Esophagus squamous epithelium (tissue), 5 donors: ENCODE results near the gene SOAT2. TPM values are rescaled to one million over a fixed set of nuclear protein-coding genes. Genes with fewer than 3 reads are reported as not detected.
"Not testable (repeated sequence)": the region's sequence is repeated elsewhere in the genome, so short reads cannot be mapped to it uniquely, and the experiment has no call there.

Source experiments
- DNase-seq: peaks from one replicate; lab custom pipeline; 2025; lab: John Stamatoyannopoulos, UW
- H3K27ac ChIP-seq, 4 donors: fragments of 200-600 bp; sonication (generic); one replicate each; pipeline ENCODE4 v1.5.1; 2016 to 2019; ENCODE audit warnings: mild to moderate bottlenecking in 1 of 4
- H3K27me3 ChIP-seq, 4 donors: fragments of 200-600 bp; sonication (generic); 1 replicate in 3 of 4; 2 replicates in 1 of 4; pipeline versions ENCODE4 v1.5.1 to v1.6.0; 2017 to 2021; ENCODE audit warnings: antibody characterized with exemption in 1 of 4
- H3K36me3 ChIP-seq, 3 donors: fragments of 200-600 bp; sonication (generic); one replicate each; pipeline ENCODE4 v1.5.1; 2016 to 2019
- H3K4me1 ChIP-seq, 3 donors: fragments of 200-600 bp; sonication (generic); one replicate each; pipeline ENCODE4 v1.5.1; 2017 to 2019
- H3K4me3 ChIP-seq, 4 donors: fragments of 200-600 bp; sonication (generic); 1 replicate in 3 of 4; 2 replicates in 1 of 4; pipeline ENCODE4 v1.5.1; 2016 to 2019; ENCODE audit warnings: mild to moderate bottlenecking in 2 of 4, moderate library complexity in 1 of 4
- H3K9me3 ChIP-seq, 3 donors: fragments of 200-600 bp; sonication (generic); one replicate each; pipeline ENCODE4 v1.5.1; 2016 to 2019
- CTCF ChIP-seq, 6 experiments: fragments of 450-650 bp in 4 of 6; fragments of 200-600 bp in 2 of 6; sonication (generic) in 2 of 6; IDR thresholded peaks; one replicate each; pipeline ENCODE4 v1.5.1; 2016 to 2019; ENCODE audit warnings: antibody characterized with exemption in 6 of 6, mild to moderate bottlenecking in 4 of 6, moderate library complexity in 4 of 6
- POLR2A ChIP-seq, 4 donors: fragments of 450-650 bp; IDR thresholded peaks; one replicate each; pipeline ENCODE4 v1.6.1; 2017; ENCODE audit warnings: antibody characterized with exemption in 4 of 4, mild to moderate bottlenecking in 4 of 4, moderate library complexity in 3 of 4
- WGBS, 2 donors: methylation state at CpG; one replicate each; pipeline ENCODE4 v1.1.5; 2018; 5-methylcytosine and 5-hydroxymethylcytosine counted together
- intact Hi-C: fragments of 100-400 bp; cut with DNase I; formaldehyde crosslinking; loops from one replicate; pipeline ENCODE4 v1.15.0; 2022
- total RNA-seq, 4 donors: library from RNA; depleted of rRNA; stranded (reverse); fragments of >200 nt; gene quantifications; one replicate each; pipeline ENCODE4 v1.1.0, GENCODE V29; 2016
- donor health status: DM: yes; HTN: yes; CAD: no.

The SOAT2 gene
- total RNA-seq, 4 donors from 2014 or later, result not detected

DNA sequence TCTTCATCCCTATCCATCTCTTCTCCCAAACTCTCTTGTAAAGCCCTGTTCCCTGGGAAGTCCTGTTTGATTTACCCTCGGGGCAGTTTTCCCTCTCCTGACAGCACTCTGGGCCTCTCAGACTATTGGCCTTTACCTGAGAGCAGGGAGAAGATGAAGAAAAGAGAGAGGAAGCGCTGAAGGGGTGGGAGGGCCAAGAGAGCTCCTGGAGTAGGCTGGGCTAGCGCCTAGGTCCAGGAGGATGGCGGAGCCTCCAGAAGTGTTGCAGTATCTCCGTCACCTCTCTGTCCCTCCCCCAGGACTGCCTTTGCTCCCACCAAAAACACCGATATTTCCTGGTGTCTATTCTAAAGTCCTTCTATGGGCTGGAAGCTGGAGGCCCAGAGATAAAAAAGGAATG lies 11.5 kb upstream of the SOAT2 start:
- intact Hi-C loops, result no loop called here
- WGBS, 2 donors, result 57 to 81% methylated on average over 1 to 6 of the region's 6 CpGs
- Histone ChIP-seq H3K36me3 (no peaks in the 10 kb centered on the region), H3K27me3 (no peaks in the 10 kb centered on the region), H3K27ac (no peak overlapping the region), H3K4me1 (peaks cover 3 to 22% (median 11%) of the 10 kb centered on the region in 3 donors), H3K9me3 (no peaks in the 10 kb centered on the region), H3K4me3 (no peak overlapping the region)
- DNase-seq, result no peak
- TF ChIP-seq CTCF (IDR thresholded peaks at IDR 0.05) (no peak), POLR2A (IDR thresholded peaks at IDR 0.05) (no peak)

GRCh38 chr12:53093777-53094393 lies 9.4 kb upstream of the SOAT2 start:
- H3K9me3 ChIP-seq, result no peaks in the 10 kb centered on the region
- H3K27ac ChIP-seq, result peak overlapping the region in 2 of 4 donors; percentile 61 to 67
- no peak for DNase-seq
- no peaks in the 10 kb centered on the region for H3K27me3 ChIP-seq
- H3K36me3 ChIP-seq, result no peaks in the 10 kb centered on the region
- H3K4me1 ChIP-seq, result peaks cover 22 to 43% (median 31%) of the 10 kb centered on the region in 3 donors
- no peak for TF ChIP-seq POLR2A (IDR thresholded peaks at IDR 0.05)
- TF ChIP-seq CTCF (IDR thresholded peaks at IDR 0.05), result no peak
- no peak overlapping the region for H3K4me3 ChIP-seq
- WGBS, 2 donors, result 73 to 78% methylated on average over 4 to 6 of the region's 6 CpGs
- intact Hi-C loops, result no loop called here

DNA sequence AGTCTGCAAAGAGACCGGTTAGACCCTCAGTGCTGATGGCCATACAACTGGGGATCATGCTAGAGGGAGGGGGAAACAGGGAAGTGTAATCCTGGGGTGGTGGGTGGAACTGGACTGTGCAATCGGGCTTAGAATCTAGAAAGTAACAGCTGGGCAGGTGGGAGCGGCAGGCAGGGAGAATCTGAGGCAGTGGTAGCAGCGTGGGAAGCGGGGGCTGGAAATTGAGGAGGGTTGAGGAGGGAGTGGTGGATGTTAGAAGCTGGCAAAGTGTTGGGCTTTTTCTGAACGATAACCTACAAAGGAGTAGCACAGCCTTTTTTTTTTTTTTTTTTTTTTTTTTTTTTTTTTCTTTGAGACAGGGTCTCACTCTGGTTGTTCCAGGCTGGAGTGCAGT lies 8.9 kb upstream of the SOAT2 start:
- H3K4me1 ChIP-seq, result peaks cover 27 to 48% (median 35%) of the 10 kb centered on the region in 3 donors
- H3K9me3 ChIP-seq, result no peaks in the 10 kb centered on the region
- no peak for TF ChIP-seq POLR2A (IDR thresholded peaks at IDR 0.05)
- no peak for TF ChIP-seq CTCF (IDR thresholded peaks at IDR 0.05)
- H3K27ac ChIP-seq, result peak overlapping the region in 2 of 4 donors; percentile 61 to 67
- DNase-seq, result no peak
- WGBS, 2 donors, result 65 to 83% methylated on average over 6 of the region's 6 CpGs
- no peaks in the 10 kb centered on the region for H3K27me3 ChIP-seq
- H3K4me3 ChIP-seq, result no peak overlapping the region
- intact Hi-C loops, result no loop called here
- H3K36me3 ChIP-seq, result no peaks in the 10 kb centered on the region

GRCh38 chr12:53094796-53095595 lies 8.3 kb upstream of the SOAT2 start:
- H3K27me3 ChIP-seq, H3K36me3 ChIP-seq, DNase-seq, H3K9me3 ChIP-seq, intact Hi-C loops, H3K4me3 ChIP-seq: not testable (repeated sequence)
- Histone ChIP-seq H3K27ac (peak overlapping the region in 1 of 4 donors; percentile 6), H3K4me1 (peaks cover 27 to 54% (median 35%) of the 10 kb centered on the region in 3 donors)
- WGBS, 2 donors, result 83 to 92% methylated on average over 3 to 5 of the region's 5 CpGs

DNA sequence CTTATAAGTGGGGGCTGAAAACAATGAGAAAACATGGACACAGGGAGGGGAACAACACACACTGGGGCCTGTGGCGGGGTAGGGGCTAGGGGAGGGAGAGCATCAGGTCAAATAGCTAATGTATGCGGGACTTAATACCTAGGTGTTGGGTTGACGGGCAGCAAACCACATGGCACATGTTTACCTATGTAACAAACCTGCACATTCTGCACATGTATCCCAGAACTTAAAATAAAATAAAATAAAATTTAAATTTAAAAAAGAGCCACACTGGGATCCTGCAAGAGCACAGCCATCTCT lies 7.7 kb upstream of the SOAT2 start:
- DNase-seq, H3K27me3 ChIP-seq, H3K9me3 ChIP-seq, intact Hi-C loops, H3K4me3 ChIP-seq, H3K36me3 ChIP-seq: not testable (repeated sequence)
- 87 to 98% methylated on average over 3 of the region's 3 CpGs for WGBS, 2 donors
- H3K27ac ChIP-seq, result peak overlapping the region in 3 of 4 donors; percentile 83 to 93 (median 91)
- peaks cover 27 to 59% (median 35%) of the 10 kb centered on the region in 3 donors for H3K4me1 ChIP-seq

DNA sequence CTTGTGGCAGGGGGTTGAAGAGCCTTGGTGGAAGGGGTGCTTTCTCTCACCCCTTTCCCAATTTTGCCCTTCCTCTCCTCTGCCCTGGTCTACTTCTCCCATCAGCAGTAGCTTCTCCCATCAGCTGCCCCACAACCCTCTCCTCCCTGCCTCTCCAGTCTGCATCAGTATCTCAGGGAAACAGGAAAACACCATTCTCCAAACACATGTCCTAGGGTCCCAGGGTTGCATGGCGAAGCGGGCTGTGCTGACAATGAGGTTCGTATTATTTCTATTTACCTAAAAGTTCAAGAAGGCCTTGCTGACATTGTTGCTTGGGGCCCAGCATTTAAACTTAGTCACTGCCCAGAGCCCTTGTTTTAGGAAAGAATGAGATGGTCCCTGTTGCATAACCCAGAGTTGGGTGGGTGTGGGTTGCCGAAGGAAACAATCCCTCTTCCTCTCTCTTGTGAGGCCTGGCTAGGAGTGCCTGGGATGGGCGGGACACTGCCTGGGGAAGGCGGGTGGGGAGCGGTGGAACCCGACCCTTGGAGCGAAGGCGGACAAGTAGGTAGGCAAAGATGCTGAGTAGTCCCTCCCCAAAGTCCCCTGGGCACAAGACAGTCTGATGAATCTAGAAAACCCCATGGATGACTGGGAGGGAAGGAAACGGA lies 7.1 kb upstream of the SOAT2 start:
- 48 to 75% methylated on average over 7 to 8 of the region's 11 CpGs for WGBS, 2 donors
- H3K27me3 ChIP-seq, result no peaks in the 10 kb centered on the region
- peaks cover 27 to 59% (median 35%) of the 10 kb centered on the region in 3 donors for H3K4me1 ChIP-seq
- peak overlapping the region; percentile 77 to 93 (median 87) for H3K27ac ChIP-seq
- peaks cover 0 to 10% (median 0%) of the 10 kb centered on the region in 3 donors for H3K36me3 ChIP-seq
- no peak for DNase-seq
- intact Hi-C loops, result no loop called here
- TF ChIP-seq POLR2A (IDR thresholded peaks at IDR 0.05), result no peak
- no peak for TF ChIP-seq CTCF (IDR thresholded peaks at IDR 0.05)
- no peaks in the 10 kb centered on the region for H3K9me3 ChIP-seq
- H3K4me3 ChIP-seq, result peak overlapping the region in 3 of 4 donors; percentile 57 to 86 (median 61)
